ENCODE data around the gene BAIAP2.

BAIAP2 gene

GRCh38 chr17:81034779-81035520, at the start of gene BAIAP2:
BAIAP2 (plus strand) TSS chr17:81035151; CDS start chr17:81035255, 104 bp downstream.
- TF ChIP-seq CTCF (IDR thresholded peaks at IDR 0.05; ENCODE audit: poor library complexity, severe bottlenecking): no peak
- Histone ChIP-seq H3K27me3 (ENCODE audit: insufficient read depth, poor library complexity, severe bottlenecking) (no peaks in the 10 kb centered on the region), H3K9me3 (ENCODE audit: severe bottlenecking) (no peaks in the 10 kb centered on the region), H3K4me3 (ENCODE audit: severe bottlenecking) (peak within 1 kb of the TSS; percentile 88), H3K4me1 (ENCODE audit: insufficient read depth, poor library complexity, severe bottlenecking) (peaks cover 32% of the 10 kb centered on the region), H3K27ac (ENCODE audit: poor library complexity, severe bottlenecking) (peak within 1 kb of the TSS; percentile 89), H3K36me3 (ENCODE audit: low read depth) (peaks cover 32% of the 10 kb centered on the region)
- DNase-seq (ENCODE audit: low spot score) (peak; percentile 98), ATAC-seq (ENCODE audit: low read depth) (peak; percentile 75)

- no peak for DNase-seq (ENCODE audit: low spot score)
- no peaks in the 10 kb centered on the region for H3K36me3 ChIP-seq (ENCODE audit: low read depth)
- H3K9me3 ChIP-seq (ENCODE audit: severe bottlenecking): no peaks in the 10 kb centered on the region
- H3K4me1 ChIP-seq (ENCODE audit: insufficient read depth, poor library complexity, severe bottlenecking): no peaks in the 10 kb centered on the region
- no peak for TF ChIP-seq CTCF (IDR thresholded peaks at IDR 0.05; ENCODE audit: poor library complexity, severe bottlenecking)
- no peak overlapping the region for H3K27ac ChIP-seq (ENCODE audit: poor library complexity, severe bottlenecking)
- no peaks in the 10 kb centered on the region for H3K27me3 ChIP-seq (ENCODE audit: insufficient read depth, poor library complexity, severe bottlenecking)
- no peak for ATAC-seq (ENCODE audit: low read depth)
- no peak overlapping the region for H3K4me3 ChIP-seq (ENCODE audit: severe bottlenecking)
Observed at GRCh38 chr17:80986046-80986445, 48.9 kb upstream of the BAIAP2 start.

GRCh38 chr17:80986816-80987475, 48.0 kb upstream of the BAIAP2 start:
- TF ChIP-seq CTCF (IDR thresholded peaks at IDR 0.05; ENCODE audit: poor library complexity, severe bottlenecking): no peak
- ATAC-seq (ENCODE audit: low read depth): no peak

GRCh38 chr17:80987941-80988461, 47.0 kb upstream of the BAIAP2 start:
- Histone ChIP-seq H3K4me3 (ENCODE audit: severe bottlenecking) (no peak overlapping the region), H3K36me3 (ENCODE audit: low read depth) (no peaks in the 10 kb centered on the region), H3K9me3 (ENCODE audit: severe bottlenecking) (no peaks in the 10 kb centered on the region), H3K4me1 (ENCODE audit: insufficient read depth, poor library complexity, severe bottlenecking) (no peaks in the 10 kb centered on the region), H3K27ac (ENCODE audit: poor library complexity, severe bottlenecking) (no peak overlapping the region), H3K27me3 (ENCODE audit: insufficient read depth, poor library complexity, severe bottlenecking) (no peaks in the 10 kb centered on the region)
- no peak for TF ChIP-seq CTCF (IDR thresholded peaks at IDR 0.05; ENCODE audit: poor library complexity, severe bottlenecking)
- DNase-seq (ENCODE audit: low spot score): peak; percentile 61
- no peak for ATAC-seq (ENCODE audit: low read depth)

More at GRCh38 chr17:80986816-80987475, 48.0 kb upstream of the BAIAP2 start:
- Histone ChIP-seq H3K9me3 (ENCODE audit: severe bottlenecking) (no peaks in the 10 kb centered on the region), H3K4me3 (ENCODE audit: severe bottlenecking) (no peak overlapping the region), H3K27ac (ENCODE audit: poor library complexity, severe bottlenecking) (no peak overlapping the region), H3K4me1 (ENCODE audit: insufficient read depth, poor library complexity, severe bottlenecking) (no peaks in the 10 kb centered on the region), H3K27me3 (ENCODE audit: insufficient read depth, poor library complexity, severe bottlenecking) (no peaks in the 10 kb centered on the region), H3K36me3 (ENCODE audit: low read depth) (no peaks in the 10 kb centered on the region)
- DNase-seq (ENCODE audit: low spot score): no peak
